Measurements from ENCODE around the gene ZBTB20.

Gene ZBTB20

GRCh38 chr3:114527036-114527644, 619.9 kb downstream of the ZBTB20 start:
- no peak for DNase-seq (ENCODE audit: low read depth)

GRCh38 chr3:114525278-114525677, 621.8 kb downstream of the ZBTB20 start:
- no peak for DNase-seq (ENCODE audit: low read depth)

DNA sequence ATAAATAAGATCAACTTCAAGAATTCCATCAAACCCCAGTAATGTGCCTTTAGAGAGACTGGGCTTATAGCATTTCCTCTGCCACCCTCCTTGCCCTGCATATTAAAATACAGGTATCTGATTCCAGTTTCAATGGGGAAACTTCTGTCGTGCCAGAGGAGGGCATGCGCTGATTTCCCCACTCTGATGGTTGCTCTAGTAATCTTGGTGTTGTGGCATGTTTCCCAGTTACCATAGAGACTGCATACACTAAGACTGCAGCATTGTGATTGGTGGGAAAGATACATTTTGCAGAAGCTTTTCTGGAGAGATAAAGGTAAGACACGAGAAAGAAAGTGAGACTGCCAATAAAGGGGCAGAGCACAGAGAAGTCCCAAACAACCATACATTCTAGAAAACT, 627.7 kb downstream of the ZBTB20 start:
- DNase-seq (ENCODE audit: low read depth) = peak; percentile 77

DNA sequence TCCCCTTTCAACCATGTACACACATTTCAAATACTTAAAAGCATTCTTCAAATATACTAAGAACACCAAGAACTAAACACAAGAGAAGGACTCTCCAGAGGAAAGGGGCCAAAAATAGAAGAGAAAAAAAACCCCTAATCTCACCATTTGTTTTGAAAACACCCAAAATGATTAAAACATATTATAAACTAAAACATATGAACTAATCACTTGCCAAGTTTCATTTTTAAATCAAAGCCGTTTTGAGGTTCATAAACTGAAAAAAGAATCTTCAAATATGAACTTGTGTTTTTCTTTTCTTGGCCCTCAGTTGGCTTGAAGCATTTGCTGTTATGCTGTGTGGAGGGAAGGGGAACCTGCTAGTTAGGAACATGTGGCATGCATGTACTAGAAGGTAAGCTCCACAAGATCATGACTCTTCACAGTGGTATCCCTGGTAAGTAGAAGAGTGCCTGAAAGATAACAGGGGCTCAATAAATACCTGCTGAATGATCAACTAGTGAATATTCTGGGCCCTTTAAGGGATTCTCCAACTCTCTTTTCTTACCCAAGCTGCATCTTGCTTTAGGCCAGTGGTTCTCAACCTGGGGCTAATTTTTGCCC, 628.8 kb downstream of the ZBTB20 start:
- no peak for DNase-seq (ENCODE audit: low read depth)

GRCh38 chr3:114510201-114510600, 636.9 kb downstream of the ZBTB20 start:
- DNase-seq (ENCODE audit: low read depth) = no peak

- DNase-seq (ENCODE audit: low read depth) = no peak
These were observed 637.3 kb downstream of the ZBTB20 start for GRCh38 chr3:114509756-114510155.

DNA sequence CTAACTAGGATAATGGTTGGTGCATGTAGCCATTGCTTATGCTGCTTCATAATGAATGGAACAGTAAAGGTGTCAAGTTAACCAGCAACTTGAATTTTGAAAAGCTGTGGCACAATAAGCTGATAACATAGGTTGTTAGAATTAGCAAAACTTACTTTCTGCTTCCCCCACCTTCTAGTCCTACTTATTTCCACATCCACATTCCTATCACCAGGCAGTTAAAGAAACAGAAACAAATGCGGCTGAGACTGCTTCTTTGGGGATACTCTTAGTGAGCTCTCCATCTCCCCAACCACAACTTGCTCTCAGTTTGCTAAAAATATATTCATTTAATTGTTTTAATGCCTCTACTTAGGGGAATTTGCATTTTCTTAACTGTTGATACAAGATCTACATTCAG, 638.1 kb downstream of the ZBTB20 start:
- no peak for DNase-seq (ENCODE audit: low read depth)

DNA sequence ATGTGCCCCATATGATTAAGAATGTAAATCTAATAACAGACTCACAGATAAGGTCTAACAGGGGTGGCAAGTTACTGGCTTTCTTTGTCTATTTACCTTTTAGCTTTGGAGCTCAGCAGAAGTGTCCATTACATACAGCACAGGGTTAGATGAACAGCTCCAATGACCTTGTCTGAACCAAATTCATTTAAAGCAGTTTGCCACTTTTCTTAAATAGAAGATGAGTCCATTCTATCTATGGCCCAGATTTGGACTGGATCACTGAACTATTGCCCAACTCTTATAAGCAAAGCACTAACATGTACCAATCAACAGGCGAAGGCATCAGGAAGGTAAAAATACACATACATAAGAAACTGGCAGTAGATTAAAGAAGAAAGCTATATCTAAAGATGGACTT, 638.9 kb downstream of the ZBTB20 start:
- DNase-seq (ENCODE audit: low read depth) = no peak

GRCh38 chr3:114506591-114507300, 640.3 kb downstream of the ZBTB20 start:
- DNase-seq (ENCODE audit: low read depth) = no peak

GRCh38 chr3:114504941-114505628, 642.0 kb downstream of the ZBTB20 start:
- DNase-seq (ENCODE audit: low read depth) = no peak

DNA sequence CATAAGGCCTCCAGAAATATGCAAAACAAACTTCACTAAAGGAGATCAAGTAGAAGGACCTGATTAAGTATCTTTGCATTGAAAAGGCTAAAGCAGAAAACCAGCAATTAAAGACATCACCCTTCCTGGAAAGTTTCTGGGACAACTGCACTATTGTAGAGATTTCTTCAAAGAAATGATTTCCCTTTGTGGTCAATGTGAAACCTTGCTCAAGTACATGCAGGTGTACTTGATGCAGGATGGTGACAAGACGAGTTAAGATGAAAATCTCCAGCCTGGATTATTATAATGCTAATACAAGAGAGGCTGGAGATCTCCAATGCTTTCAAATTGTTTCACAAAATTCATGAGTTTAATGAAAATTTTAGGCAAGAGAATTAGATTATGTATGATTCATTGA, 644.9 kb downstream of the ZBTB20 start:
- DNase-seq (ENCODE audit: low read depth) = no peak

DNA sequence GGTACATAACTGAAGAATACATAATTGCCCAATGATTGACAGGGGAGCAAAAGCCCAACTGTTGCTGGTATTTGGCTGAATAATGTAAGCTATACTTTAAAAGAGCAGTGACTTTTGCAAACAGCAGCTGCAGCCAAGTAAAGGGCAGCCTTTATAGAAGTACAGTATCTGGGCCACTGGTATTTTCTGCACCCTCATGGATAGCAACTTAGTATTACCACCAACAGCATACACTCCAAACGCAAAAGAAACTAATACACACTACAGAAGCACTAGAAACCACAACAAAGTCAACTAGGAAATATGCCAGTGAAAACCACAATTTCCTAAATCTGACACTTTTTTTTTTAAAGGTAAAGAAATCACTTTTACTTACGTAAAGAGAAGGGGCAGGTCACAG, 647.1 kb downstream of the ZBTB20 start:
- no peak for DNase-seq (ENCODE audit: low read depth)

DNA sequence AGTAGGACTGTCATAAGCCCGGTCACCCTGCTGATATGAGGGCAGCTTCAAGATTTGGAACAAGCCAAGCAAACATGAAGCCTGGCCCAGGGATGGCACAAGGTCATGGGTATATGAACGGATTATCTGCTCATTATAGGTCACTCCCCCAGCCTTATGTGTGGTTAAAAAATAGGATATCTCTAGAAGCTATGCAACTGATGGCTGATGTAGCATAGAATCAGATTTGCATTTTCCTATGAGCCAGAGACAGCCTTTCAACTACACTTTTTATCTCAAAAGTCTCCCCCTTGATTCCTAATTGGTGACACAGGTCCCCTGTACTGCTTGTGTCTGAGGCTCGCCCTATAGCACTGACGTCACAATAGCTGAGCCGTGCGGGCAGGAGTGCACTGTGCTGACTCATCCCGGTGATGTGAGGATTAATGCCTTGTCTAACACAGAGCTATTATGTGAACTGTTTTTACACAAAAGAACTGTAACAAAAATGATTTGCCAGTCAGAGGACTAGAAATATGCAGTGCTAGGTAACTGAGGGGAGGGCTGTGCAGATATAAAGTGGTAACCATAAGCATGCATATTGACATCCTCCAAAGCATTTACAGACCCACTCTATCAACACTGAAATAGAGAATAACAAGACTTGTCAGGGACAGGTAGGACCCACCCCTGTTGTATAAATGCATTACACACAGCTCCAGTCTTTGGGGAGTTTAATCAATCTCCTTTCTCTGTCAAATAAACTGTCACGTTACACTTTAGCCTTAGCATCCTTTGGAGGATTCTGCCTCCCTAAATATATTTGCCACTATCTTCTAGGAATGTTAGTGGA, 648.3 kb downstream of the ZBTB20 start:
- no peak for DNase-seq (ENCODE audit: low read depth)

- DNase-seq (ENCODE audit: low read depth) = peak; percentile 79
These were observed 650.2 kb downstream of the ZBTB20 start for GRCh38 chr3:114496874-114497273.

GRCh38 chr3:114496466-114496865, 650.6 kb downstream of the ZBTB20 start:
- no peak for DNase-seq (ENCODE audit: low read depth)

GRCh38 chr3:114496021-114496434, 651.1 kb downstream of the ZBTB20 start:
- DNase-seq (ENCODE audit: low read depth) = no peak

DNA sequence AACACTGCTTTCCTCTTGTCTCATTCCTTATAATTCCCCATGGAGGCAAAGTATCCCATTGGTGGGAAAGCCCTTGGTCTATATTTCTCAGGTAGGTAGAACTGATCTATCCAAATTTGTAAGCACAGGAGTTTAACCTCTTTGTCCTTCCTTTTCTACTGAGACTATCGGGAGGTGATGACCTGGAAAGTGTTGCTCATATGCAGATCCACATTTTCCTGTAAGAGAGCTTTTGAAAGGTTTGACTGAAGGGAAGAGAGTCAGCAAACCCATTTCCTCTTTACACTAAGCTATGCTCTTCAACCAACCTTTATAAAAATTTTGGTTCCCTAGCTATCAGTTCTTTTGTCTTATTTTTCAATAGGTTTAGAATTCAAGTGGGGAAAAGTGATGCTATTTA, 652.6 kb downstream of the ZBTB20 start:
- no peak for DNase-seq (ENCODE audit: low read depth)

- no peak for DNase-seq (ENCODE audit: low read depth)
These were observed 656.3 kb downstream of the ZBTB20 start for GRCh38 chr3:114490829-114491228.

DNA sequence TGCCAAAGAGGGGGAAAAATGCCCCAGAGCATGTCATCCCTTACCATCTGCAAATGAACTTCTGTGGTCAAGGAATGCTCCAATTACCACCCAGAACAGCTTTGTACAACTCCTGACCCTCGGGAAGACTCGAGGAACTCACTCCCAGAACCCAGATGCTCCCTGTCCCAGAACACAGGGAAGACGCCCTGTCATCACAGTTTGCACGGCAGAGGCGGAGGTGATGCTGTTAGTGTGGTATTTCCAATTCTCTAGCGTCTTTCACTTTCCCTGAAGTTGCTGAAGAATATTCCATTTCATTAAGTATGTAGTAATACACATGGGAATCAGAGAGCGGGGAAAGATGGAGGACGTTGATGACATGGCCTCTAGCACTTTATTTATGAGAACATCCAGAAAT, 659.6 kb downstream of the ZBTB20 start:
- DNase-seq (ENCODE audit: low read depth) = no peak

DNA sequence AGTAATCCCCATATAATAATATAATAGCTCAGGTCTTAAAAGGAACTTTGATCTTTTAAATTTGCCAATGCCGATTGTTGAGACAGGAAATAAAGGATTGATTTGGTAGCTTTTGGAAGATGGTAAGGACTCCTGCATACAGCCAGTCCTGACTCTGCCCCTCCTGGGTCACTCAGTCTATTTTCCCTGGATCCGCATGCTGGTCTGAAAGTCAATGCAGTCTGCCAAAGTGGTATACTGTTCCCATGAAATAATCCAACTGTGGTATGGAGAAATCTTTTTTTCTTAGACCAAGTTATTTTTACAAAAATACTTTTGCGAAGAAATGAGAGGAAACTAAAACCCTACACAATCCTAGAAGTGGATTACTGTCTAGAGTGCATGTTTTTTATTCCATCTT, 662.2 kb downstream of the ZBTB20 start:
- no peak for DNase-seq (ENCODE audit: low read depth)

GRCh38 chr3:114481113-114481512, 666.0 kb downstream of the ZBTB20 start:
- no peak for DNase-seq (ENCODE audit: low read depth)

DNA sequence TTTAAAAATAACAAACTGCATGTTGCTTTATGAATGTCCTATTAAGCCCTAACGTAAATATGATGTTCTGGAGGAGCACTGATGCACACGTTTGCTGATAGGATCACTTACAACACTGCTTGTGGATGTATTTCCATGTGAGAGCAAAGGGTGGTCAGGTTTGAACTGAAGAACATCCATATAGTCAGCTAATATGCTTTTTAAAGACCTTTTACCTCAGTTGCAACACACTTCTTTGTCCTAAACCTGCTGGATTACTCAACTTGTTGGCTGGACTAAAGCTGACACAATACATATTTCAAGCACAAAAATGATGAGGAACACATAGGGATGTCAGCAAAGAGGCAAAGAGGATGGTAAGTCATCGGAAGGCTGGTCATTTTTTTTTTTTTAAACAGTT, 666.6 kb downstream of the ZBTB20 start:
- peak; percentile 31 for DNase-seq (ENCODE audit: low read depth)

Measured in fibroblast of the conjunctiva (primary cell).